Islet precursor cell (in vitro differentiated cells): ENCODE data around the gene LMNA.
"Not testable (repeated sequence)": the region's sequence is repeated elsewhere in the genome, so short reads cannot be mapped to it uniquely, and the experiment has no call there.

Experiments
- DNase-seq: peaks from one replicate; pipeline ENCODE4 v3.0.0-alpha.2; 2018

LMNA gene

DNA sequence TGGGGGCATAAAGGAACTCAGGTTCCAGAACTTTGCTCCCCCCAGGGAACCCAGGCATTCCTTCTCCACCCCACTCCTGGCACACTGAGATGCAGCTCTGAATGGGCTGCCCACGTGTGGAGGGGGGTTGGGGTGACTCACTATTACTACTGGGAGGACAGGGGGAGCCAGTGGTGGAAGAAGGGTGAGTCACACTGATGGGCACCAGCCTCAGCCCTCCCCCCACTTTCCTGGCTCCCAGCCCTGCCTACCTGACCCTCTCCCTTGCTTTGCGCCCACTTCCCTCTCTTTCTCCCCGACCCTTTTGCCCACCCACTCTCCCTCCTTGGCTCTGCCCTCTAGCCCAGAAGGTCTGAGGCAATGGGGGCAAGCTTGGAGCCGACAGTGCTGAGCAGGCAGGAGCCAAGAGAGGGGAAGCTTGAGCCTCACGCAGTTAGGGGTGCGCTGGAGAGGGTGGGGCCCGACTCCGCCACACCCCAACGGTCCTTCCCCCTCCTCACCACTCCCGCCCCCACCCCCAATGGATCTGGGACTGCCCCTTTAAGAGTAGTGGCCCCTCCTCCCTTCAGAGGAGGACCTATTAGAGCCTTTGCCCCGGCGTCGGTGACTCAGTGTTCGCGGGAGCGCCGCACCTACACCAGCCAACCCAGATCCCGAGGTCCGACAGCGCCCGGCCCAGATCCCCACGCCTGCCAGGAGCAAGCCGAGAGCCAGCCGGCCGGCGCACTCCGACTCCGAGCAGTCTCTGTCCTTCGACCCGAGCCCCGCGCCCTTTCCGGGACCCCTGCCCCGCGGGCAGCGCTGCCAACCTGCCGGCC, at the start of gene LMNA:
Gene LMNA (plus strand): TSS at position 611 of the 818 bp plus-strand sequence. CDS start 208 bp downstream, outside the sequence.
- DNase-seq: peak; percentile 94

DNA sequence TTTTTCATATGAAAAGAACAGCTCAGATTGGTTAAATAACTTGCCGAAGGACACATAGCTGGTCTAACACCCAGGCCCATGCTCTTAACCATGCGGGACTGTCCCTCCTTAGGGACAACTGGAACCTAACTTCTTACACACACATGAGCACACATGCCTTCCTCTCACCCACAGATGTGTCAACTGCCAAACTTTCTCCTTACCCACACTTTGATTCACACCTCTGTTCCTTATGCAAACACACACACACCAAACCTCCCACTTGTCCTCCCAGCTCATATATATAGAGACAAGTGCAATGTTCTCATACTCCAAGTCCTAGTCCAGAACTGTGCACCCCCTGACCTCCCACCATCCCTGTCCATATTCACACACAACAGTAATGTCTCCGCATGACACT, 49.3 kb upstream of the LMNA start:
- no peak for DNase-seq

DNA sequence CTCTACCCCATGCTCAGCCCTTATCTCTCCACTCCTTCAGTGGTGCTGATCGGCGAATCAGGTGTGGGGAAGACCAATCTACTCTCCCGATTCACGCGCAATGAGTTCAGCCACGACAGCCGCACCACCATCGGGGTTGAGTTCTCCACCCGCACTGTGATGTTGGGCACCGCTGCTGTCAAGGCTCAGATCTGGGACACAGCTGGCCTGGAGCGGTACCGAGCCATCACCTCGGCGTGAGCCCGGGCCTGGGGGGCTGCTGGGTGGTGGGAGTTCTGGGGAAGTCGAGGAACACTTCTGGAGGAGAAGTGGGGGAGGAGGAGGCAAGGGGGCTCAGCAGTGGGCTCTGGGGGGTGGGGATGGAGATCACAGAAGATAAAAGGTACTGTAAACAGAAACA, 48.6 kb upstream of the LMNA start:
- DNase-seq: no peak

DNA sequence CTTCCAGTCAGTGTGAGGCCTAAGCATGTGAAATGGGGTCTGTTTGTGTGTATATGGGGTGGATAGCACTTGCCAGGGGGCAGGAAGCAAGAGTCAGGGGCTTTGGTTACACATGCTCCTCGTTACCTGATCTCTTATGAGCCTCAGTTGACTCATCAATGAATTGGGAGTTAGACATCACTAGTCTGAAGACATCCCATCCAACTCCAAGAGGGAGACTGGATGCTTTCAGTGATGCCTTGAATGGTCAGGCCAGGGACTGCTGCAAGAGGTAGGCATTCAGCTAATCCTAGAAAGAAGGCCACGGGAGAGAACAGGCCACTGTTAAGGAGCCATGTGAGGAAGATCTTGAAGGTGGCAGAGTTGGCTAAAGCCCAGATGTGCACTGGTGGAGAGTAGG, 47.2 kb upstream of the LMNA start:
- DNase-seq: no peak

DNA sequence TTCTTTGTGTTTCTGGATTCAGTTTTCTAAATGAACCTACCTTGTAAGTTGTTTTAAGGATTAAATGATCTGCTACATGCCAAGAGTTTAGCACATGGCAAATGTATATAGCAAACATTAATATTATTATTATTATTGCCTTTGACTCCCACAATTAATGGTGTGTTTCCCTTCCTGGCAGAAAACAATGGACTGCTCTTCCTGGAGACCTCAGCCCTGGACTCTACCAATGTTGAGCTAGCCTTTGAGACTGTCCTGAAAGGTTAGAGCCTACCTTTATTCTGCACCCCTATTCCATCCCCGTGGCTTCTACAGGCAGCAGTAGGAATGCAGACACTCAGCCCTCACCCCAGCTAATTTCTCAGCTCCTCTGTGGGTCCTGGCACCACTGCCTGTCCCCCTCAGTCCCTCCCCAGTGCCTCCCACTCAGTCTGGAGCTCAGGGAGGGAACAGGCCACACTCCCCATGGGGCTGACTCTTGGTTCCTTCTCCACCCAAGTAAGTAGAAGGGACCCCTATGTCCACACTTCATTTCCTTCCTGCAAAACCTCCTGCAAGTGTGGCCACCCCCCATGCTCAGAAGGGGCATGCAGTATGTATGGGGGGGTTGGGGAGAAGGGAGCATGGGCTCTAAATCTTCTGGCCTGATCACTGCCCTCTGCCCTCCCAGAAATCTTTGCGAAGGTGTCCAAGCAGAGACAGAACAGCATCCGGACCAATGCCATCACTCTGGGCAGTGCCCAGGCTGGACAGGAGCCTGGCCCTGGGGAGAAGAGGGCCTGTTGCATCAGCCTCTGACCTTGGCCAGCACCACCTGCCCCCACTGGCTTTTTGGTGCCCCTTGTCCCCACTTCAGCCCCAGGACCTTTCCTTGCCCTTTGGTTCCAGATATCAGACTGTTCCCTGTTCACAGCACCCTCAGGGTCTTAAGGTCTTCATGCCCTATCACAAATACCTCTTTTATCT, 44.7 kb upstream of the LMNA start:
- no peak for DNase-seq

DNA sequence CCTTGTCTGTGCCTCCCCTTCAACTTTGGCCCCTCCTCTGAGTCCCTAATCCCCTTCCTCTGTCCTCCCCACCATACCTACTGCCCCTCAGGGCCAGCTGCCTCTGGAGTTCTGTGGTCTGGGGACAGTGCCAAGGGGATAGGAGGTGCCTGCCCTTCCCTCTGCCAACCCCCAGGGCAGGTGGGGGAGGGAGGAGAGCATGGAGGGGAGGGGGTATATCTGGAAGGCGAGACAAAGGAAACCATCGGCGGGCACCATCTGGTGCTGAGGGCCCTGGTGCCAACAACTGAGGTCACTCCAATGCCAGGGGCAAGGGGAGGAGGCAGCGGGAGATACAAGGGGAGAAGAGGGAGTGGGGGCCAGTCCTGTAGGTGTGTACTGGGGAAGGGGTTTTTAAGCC, 44.0 kb upstream of the LMNA start:
- no peak for DNase-seq

DNA sequence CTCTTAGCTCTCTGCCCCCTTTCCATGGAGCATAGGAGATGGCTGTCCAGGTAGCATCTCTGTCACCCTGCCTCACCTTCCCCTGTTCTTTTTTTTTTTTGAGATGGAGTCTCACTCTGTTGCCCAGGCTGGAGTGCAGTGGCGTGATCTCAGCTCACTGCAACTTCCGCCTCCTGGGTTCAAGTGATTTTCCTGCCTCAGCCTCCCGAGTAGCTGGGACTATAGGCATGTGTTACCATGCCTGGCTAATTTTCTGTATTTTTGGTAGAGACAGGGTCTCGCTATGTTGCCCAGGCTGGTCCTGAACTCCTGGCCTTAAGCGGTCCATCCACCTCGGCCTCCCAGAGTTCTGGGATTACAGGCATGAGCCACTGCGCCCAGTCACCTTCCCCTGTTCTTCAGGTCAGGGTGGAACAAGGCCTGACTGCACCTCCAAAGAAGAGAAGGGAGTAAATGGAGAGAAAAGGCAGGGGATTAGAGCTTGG, 43.1 kb upstream of the LMNA start:
- not testable (repeated sequence) for DNase-seq

DNA sequence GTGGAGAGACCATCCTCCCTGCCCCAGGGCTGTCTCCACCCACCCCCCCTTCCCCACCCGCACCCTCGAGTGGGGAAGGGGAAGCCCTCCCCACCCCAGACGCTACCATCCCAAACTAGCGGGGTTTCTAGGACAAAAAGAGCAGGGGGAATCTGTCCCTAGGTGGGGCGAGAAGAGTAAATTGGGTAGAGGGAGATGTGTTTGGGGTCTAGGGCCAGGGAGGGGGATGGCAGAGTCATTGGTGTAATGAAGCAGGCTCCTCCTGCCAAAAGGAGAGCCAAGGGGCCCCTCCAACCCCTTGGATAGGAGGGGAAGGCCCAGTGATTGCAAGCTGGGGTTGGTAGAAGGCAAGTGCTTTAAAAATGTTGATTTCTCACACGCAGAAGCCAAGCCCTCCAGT, 42.3 kb upstream of the LMNA start:
- DNase-seq: no peak

DNA sequence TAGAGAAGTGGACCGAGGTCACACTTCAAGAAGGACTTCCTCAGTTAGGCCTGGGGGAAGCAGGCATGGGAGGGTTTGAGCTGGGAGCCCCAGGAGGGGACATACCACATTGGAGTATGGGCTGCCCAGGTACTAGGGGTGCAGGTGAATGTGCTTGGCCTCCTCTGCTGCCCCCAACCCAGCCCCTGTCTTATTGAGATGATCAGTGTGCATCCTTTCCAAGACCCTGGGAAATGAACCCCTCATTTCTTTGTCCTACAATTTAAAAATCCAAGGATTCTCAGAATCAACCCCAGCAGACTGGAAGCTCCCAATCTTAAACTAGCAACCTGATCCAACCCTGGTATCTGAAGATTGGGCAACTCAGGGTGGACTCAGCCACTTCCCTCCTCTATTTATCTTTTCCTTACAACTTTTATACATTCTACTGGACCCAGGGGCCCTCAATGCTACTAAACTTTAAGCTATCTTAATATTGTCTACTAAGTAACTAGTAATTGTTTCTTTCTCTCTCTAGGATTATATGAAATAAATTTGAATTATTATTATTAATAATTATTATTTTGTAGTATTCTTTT, 41.3 kb upstream of the LMNA start:
- no peak for DNase-seq

DNA sequence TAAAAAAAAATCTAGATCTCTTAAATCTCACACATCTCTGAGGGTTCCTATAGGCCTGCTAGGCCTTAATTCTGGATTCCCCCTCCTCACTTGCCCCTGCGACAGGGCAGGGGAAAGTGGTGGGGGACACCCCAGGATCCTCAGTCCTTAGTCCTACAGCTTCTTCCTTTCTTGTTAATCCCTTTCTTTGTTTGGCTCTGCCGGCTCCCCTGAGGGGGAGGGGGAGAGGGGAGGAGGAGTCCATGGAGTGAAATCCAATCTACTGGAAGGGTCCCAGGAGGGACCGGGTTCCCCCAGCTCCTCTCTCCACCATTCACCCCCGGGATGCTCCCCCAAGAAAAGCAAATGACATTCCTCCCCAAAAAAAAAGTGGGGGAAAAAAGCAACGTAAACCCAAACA, 40.8 kb upstream of the LMNA start:
- no peak for DNase-seq

DNA sequence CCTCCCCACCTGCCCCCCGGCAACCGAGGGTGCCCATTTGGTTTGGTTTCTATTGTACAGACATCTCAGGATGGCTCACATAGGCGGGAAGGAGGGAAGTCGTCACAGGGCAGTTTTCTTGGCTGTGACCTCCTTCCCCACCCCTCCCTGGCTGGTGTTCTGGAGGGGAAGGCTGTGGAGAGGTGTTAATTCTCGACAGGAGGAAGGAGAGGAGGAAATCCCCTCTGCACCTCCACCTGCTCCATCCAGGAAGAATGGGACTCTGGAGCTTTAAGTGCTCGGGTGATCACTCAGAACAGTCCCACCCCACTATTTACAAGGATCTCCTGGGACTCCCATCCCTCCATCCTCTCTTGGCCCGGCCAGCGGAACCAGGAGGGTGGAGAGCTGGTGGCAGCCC, 39.9 kb upstream of the LMNA start:
- DNase-seq: no peak

DNA sequence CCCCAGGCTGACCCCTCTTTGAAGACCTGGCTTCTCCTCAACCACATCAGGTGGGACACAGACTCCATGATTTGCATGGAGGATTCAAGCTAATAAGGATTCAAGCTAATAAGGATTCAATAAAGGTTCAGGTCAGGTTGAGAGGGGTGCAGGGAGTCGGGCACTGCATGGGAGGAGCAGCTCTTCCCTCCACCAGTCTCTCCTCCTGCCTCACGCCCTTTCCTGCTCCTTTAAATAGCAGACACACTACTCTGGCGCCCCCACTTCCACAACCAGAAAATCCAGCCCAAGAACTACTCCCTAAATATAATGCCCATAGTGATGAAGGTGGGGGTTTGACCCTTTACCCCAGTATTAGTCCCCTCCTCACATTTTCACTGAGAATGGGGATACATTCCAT, 39.3 kb upstream of the LMNA start:
- no peak for DNase-seq

DNA sequence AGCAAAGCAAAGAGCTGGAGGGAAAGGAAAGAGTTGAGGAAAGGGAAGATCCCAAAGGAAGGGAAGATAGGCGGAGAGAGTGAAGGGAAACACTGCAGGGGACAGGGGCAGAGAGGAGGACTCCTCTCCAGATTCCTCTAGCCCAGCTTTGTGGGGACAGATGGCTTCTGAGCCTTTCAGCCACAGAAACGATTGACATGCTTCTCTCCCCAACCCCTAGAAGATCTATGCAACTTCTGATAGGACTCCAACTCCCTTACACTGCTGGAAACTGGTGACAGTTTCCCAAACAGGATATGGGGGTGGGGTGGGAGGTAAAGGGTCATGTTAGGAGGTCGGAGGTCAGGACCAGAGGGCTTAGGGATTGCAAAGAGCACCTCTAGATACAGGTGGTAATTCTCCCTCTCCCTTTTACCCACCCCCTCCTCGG, 38.7 kb upstream of the LMNA start:
- no peak for DNase-seq

DNA sequence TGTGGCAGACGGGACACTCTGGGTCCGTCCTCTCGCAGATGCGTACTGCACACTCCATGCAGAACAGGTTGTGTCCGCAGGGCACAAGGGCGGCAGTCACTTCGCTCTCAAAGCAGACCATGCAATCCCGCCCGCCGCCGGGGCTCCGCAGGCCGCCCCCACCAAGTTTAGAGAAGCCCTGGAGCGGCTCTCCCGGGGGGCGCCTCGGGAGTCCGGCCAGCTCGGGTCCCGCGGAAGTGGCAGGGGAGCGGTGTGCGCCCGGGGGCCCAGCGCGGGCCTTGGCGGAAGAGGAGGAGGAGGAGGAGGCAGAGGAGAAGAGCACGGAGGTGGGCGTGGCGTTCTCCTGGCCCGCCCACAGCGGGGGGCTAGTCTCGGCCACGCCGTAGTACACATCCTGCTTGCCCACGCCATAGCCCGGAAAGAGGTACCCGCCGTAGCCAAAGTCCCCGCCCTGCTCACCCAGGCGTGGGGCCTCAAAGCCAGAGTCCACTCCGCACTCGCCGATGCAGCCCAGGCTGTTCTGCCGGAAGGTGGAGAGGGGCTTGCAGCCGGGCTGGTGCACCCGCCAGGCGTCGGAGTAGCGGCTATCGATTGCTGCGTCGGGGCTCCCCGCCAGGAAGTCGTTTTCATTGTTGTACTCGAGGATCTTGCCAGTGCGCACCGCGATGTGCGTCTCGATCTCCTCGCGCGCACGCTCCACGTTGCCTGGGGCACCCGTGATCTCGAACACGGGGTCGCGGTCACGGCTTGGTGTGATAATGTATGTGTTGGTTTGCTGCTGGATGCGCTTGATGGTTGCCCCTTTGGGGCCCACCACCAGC, 37.7 kb upstream of the LMNA start:
- DNase-seq: no peak

DNA sequence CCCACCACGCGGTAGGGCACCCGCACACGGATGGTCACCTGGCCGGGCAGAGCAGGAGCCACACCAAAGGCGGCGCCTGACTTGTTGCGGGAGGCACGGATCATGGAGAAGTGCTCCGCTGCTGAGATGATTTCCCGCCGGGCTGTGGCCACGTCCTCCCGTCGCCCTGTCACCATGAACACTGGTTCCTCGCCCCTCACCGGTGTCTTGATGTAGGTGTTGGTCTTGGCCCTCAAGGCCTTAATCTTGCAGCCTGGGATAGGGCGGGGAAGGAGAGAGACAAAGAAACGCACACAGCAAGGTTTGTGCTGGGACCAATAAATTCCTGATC, 37.1 kb upstream of the LMNA start:
- DNase-seq: no peak

DNA sequence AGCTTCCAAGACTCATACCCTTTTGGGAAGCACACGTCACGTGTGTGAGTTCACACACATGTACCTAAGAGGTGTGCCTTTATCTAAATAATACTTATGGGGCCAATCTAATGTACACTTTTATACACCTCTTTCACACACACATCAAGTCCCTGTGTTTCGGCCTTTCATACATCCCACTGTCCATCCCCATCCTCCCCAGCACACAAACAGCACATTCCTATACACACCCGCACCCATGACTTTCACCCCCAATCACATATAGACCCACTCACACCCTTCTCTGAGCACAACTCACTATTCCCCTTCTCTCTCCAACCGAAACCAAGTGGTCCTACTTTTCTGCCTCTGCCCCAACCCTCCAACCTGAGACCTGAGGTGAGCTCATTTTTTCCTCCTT, 35.8 kb upstream of the LMNA start:
- no peak for DNase-seq

DNA sequence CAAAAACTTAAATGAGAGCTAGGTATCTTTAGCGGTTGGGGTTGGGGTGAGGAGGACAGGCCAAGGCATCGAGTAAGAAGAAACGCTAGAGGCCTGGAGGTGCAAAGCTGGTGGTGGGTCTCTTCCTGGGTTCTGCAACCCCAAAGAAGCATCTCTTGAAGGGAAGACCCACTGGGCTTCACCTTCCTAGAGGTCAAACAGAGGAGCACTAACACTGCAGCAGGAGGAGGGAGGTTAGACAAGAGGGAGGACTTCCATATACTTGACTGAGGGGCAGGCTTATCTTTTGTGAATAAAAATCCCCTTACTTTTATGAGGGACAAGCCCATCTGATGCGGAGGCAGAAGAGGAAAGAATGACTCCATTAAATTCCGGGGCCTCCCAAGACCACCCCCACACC, 34.7 kb upstream of the LMNA start:
- no peak for DNase-seq

DNA sequence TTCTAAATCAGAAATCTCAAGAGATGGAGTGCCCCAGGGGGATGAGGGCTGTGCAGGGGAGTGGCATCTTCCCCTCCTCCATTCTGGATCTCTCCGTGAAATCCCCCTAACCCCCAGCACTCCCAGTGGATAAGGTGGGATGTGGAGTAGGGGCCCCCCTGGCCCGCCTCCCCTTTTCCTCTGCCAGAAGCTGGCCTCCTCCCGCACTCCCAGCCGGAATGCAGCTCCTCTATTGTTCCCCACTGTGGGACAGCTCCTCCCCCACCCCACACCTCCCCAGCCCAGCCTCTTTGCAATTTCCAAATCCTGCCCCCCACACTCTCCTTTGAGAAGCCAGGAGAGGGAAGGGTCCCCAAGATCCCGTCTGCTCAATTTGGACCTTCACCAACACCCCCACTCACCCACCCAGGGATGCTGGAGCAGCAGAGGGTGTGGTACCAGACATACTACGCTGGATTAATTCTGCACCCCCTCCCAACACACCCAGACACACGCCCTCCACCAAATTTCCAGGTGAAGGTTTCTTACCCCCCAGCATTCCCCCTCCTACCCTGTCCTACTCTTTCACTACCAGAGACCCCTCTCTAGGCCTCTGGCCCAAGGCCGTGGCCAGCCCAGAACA, 34.2 kb upstream of the LMNA start:
- no peak for DNase-seq

DNA sequence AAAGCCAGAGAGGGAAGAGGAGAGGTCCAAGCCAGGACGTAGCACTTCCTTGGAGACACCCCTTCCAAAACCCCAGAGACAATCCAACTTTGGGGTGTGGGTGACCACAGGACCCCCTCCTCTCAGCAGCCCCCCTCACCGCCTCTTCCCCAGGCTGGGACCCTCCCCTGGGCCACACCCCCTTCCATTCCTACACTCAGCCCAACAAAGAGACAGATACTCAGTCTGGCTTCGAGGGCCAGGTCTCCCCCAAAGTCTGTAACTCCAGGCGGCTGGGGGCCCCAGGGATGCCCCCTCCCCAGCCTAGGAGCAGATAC, 33.7 kb upstream of the LMNA start:
- DNase-seq: no peak

DNA sequence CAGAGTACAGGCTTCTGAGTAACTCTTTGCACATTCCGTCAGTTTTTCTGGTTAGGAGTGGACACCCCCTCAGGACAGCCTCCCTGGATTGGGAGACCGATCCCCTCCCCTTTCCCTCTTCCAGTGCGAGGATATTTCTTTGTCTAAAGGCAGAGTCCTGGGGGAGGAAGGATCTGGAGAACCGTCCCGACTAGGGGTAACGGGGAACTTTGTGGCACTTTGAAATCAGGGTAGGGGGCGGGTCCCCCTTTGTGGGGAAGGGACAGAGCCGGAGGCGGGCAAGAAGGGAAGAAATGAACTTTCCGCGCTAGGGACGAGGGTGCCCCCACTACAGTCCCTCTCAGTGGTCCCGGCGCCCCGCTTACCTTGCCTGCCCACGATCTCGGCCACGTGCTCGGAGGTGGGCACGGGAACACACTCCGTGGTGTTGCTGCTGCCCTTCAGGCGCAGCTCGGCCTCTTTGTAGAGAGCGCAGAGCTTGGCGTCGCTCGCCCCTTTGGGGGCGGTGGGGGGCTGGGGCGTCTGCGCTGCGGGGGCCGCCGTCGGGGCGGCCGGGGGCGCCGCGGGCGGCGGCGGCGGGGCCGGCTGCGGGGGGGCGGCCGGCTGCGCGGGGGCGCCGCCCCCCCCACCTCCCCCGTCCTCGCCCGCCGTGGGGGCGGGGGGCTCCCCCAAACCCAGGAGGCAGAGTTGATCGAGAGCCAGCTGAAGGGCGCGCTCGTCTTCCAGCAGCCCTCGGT, 33.2 kb upstream of the LMNA start:
- no peak for DNase-seq

DNA sequence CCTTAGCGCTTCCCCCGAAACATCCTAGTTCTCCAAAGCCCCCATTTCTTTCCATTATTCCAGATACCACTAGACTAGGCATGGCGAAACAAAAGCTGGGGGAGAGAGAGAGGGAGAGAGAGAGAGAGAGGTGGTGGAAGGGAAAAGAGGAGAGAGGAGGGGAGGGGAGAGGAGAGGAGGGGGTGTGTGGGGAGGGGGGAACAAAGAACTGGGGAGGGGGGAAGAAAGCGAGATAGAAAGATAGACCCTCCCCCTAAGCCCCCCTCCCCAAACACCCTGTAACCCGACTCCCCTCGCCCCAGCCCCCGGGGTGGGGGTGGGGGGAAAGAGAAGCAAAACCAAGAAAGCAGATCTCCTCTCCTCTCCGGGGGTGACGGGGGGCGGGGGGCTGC, 32.6 kb upstream of the LMNA start:
- no peak for DNase-seq
